Measurements from ENCODE around the gene THSD4.
A peak's percentile ranks its signal among the peaks of the same experiment; 100 is the strongest.

THSD4 gene

GRCh38 chr15:71562251-71562650 lies 447.0 kb downstream of the THSD4 start:
- H3K36me3 ChIP-seq (ENCODE audit: insufficient read depth, low read length) = no peaks in the 10 kb centered on the region
- H3K9ac ChIP-seq (ENCODE audit: low read depth, low read length) = no peak overlapping the region
- no peak overlapping the region for H3K4me3 ChIP-seq (ENCODE audit: low read length)
- H3K4me1 ChIP-seq (ENCODE audit: control insufficient read depth, insufficient read depth, low read length) = peaks cover 30% of the 10 kb centered on the region
- no peak overlapping the region for H3K4me2 ChIP-seq (ENCODE audit: low read length)
- no peaks in the 10 kb centered on the region for H3K9me3 ChIP-seq (replicated peaks; ENCODE audit: low read length)
- no peaks in the 10 kb centered on the region for H3K27me3 ChIP-seq (ENCODE audit: control insufficient read depth, insufficient read depth, low read length)

DNA sequence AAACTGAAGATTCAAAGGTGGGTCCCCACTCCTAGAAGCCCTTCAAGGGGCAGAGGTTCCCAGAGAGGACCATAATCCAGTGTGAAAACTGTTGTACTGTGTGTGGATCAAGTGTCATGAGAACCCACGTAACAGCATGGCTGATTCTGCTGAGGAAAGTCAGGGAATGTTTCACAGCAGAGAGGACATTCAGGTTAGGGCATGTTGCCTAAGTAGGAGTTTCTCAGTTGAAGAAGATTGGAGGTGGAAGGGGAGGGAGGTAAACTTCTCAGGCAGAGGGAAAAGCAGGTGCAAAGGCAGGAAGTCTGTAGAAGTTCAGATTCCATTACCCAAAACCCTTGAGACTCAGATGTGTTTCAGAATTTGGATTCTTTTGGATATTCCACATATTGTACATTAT lies 448.9 kb downstream of the THSD4 start:
- Histone ChIP-seq H3K4me1 (ENCODE audit: control insufficient read depth, insufficient read depth, low read length) (peaks cover 25% of the 10 kb centered on the region), H3K9me3 (replicated peaks; ENCODE audit: low read length) (no peaks in the 10 kb centered on the region), H3K27me3 (ENCODE audit: control insufficient read depth, insufficient read depth, low read length) (no peaks in the 10 kb centered on the region), H3K9ac (ENCODE audit: low read depth, low read length) (no peak overlapping the region), H3K36me3 (ENCODE audit: insufficient read depth, low read length) (no peaks in the 10 kb centered on the region), H3K4me3 (ENCODE audit: low read length) (no peak overlapping the region), H3K4me2 (ENCODE audit: low read length) (no peak overlapping the region)

DNA sequence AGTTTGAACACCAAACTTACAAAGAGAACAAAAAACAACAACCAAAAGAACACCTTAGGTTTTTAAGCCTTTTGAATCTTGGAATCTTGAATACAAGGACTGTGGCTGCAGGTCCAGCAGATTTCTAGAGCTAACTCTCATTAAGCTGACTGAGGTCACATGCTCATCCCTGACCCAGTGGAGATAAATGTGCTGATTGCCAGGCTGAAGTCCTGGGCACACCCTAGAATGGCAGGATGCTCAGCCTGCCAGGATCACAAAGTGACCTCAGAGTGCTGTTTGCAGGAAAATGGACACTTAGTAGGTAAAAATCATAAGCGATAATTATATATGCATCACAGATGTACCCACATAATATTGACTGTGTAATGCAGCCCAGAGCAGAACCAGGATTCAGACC lies 449.7 kb downstream of the THSD4 start:
- Histone ChIP-seq H3K4me3 (ENCODE audit: low read length) (no peak overlapping the region), H3K27me3 (ENCODE audit: control insufficient read depth, insufficient read depth, low read length) (no peaks in the 10 kb centered on the region), H3K36me3 (ENCODE audit: insufficient read depth, low read length) (no peaks in the 10 kb centered on the region), H3K4me1 (ENCODE audit: control insufficient read depth, insufficient read depth, low read length) (peaks cover 17% of the 10 kb centered on the region), H3K4me2 (ENCODE audit: low read length) (no peak overlapping the region), H3K9ac (ENCODE audit: low read depth, low read length) (no peak overlapping the region), H3K9me3 (replicated peaks; ENCODE audit: low read length) (no peaks in the 10 kb centered on the region)

DNA sequence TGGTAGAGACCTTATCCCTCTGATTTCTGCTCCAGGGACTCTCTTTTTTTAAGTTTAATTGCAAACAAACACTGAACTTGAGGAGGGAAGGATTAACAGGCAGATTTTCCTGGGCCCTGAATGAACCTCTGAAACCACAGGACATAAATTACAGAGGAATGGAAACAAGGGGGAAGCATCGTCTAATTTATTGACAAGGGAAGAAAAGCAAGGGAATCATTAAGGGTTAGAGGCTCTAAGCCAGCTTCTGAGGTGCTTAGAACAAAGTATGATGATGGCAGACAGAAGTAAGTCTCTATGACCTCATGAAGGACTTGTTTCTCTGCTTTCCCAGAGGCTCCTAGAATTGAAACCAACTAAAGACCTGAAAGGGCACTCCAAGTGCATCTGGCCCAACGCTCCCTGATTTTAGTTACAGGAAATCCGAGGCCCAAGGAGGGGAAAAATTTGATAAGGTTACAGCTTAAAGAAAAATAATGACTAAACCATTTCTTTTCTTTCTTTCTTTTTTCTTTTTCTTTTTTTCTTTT lies 450.4 kb downstream of the THSD4 start:
- no peaks in the 10 kb centered on the region for H3K36me3 ChIP-seq (ENCODE audit: insufficient read depth, low read length)
- no peak overlapping the region for H3K4me2 ChIP-seq (ENCODE audit: low read length)
- H3K4me3 ChIP-seq (ENCODE audit: low read length) = no peak overlapping the region
- peaks cover 13% of the 10 kb centered on the region for H3K4me1 ChIP-seq (ENCODE audit: control insufficient read depth, insufficient read depth, low read length)
- no peaks in the 10 kb centered on the region for H3K9me3 ChIP-seq (replicated peaks; ENCODE audit: low read length)
- no peak overlapping the region for H3K9ac ChIP-seq (ENCODE audit: low read depth, low read length)
- no peaks in the 10 kb centered on the region for H3K27me3 ChIP-seq (ENCODE audit: control insufficient read depth, insufficient read depth, low read length)

DNA sequence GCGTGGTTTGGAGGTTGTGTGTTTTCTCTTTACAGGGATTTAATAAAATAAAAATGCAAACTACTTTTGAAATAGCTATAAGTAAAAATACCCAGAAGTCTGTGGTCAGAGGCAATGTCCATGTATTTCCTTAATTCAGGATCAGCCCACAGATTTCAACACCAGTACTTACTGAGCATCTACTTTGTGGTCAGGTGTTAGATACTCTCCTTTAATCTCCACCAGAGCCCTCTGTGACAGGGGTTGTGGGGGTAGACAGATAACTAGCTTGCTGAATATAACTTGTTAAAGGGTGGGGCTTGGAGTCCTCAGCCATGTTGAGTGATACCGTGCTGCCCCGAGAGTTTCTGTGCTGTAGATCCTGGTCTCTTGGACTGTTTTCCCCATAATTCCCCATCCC lies 451.0 kb downstream of the THSD4 start:
- Histone ChIP-seq H3K4me1 (ENCODE audit: control insufficient read depth, insufficient read depth, low read length) (peaks cover 12% of the 10 kb centered on the region), H3K4me2 (ENCODE audit: low read length) (no peak overlapping the region), H3K36me3 (ENCODE audit: insufficient read depth, low read length) (no peaks in the 10 kb centered on the region), H3K4me3 (ENCODE audit: low read length) (no peak overlapping the region), H3K27me3 (ENCODE audit: control insufficient read depth, insufficient read depth, low read length) (no peaks in the 10 kb centered on the region), H3K9me3 (replicated peaks; ENCODE audit: low read length) (no peaks in the 10 kb centered on the region), H3K9ac (ENCODE audit: low read depth, low read length) (no peak overlapping the region)

DNA sequence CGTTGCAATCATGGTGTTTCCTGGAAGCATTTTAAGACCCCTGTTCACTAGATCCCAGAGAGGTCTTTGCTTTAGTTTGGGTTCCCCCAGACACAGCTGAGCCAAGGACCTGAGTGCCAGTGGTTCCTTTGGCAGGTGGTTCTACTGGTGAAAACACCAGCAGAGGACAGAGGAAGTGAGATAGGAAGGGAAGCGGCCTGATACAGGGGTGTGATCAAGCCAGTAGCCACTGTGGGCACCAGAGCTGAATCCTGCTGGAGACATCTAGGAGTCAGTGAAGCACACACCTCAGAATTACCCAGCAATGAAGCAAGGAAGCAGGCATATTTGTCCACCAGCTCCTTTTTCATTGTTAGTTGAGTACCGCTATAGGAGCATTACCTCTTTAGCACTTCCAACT lies 451.9 kb downstream of the THSD4 start:
- no peaks in the 10 kb centered on the region for H3K36me3 ChIP-seq (ENCODE audit: insufficient read depth, low read length)
- no peaks in the 10 kb centered on the region for H3K9me3 ChIP-seq (replicated peaks; ENCODE audit: low read length)
- H3K27me3 ChIP-seq (ENCODE audit: control insufficient read depth, insufficient read depth, low read length) = no peaks in the 10 kb centered on the region
- no peak overlapping the region for H3K4me3 ChIP-seq (ENCODE audit: low read length)
- peaks cover 5% of the 10 kb centered on the region for H3K4me1 ChIP-seq (ENCODE audit: control insufficient read depth, insufficient read depth, low read length)
- H3K9ac ChIP-seq (ENCODE audit: low read depth, low read length) = no peak overlapping the region
- no peak overlapping the region for H3K4me2 ChIP-seq (ENCODE audit: low read length)

GRCh38 chr15:71568227-71568626 lies 453.0 kb downstream of the THSD4 start:
- no peaks in the 10 kb centered on the region for H3K27me3 ChIP-seq (ENCODE audit: control insufficient read depth, insufficient read depth, low read length)
- no peak overlapping the region for H3K4me2 ChIP-seq (ENCODE audit: low read length)
- H3K9me3 ChIP-seq (replicated peaks; ENCODE audit: low read length) = no peaks in the 10 kb centered on the region
- H3K36me3 ChIP-seq (ENCODE audit: insufficient read depth, low read length) = no peaks in the 10 kb centered on the region
- H3K4me1 ChIP-seq (ENCODE audit: control insufficient read depth, insufficient read depth, low read length) = peaks cover 12% of the 10 kb centered on the region
- no peak overlapping the region for H3K4me3 ChIP-seq (ENCODE audit: low read length)
- no peak overlapping the region for H3K9ac ChIP-seq (ENCODE audit: low read depth, low read length)

- H3K9me3 ChIP-seq (replicated peaks; ENCODE audit: low read length) = no peaks in the 10 kb centered on the region
- no peaks in the 10 kb centered on the region for H3K27me3 ChIP-seq (ENCODE audit: control insufficient read depth, insufficient read depth, low read length)
- H3K36me3 ChIP-seq (ENCODE audit: insufficient read depth, low read length) = no peaks in the 10 kb centered on the region
- H3K4me1 ChIP-seq (ENCODE audit: control insufficient read depth, insufficient read depth, low read length) = peaks cover 12% of the 10 kb centered on the region
- H3K9ac ChIP-seq (ENCODE audit: low read depth, low read length) = no peak overlapping the region
- H3K4me2 ChIP-seq (ENCODE audit: low read length) = no peak overlapping the region
- H3K4me3 ChIP-seq (ENCODE audit: low read length) = no peak overlapping the region
Observed at GRCh38 chr15:71570736-71571135, 455.5 kb downstream of the THSD4 start.

DNA sequence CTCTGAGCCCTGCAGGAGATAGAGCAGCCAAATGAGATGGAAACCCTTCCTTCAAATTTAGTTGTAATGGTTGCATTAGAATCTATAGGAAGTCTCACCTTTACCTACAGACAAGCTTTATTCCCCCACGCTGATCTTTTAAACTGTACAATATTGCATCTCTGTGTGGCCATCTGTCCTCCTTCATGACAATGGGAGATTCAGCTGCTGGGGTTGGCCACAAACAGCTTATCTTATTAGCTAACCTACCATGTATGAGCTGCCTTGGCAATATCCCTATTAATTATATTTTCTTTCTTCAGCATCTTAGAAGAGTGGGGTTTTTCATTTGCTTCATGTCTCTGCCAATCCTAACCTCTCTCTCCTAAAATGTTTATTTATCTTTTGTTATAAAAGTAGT lies 456.4 kb downstream of the THSD4 start:
- H3K4me3 ChIP-seq (ENCODE audit: low read length) = no peak overlapping the region
- no peaks in the 10 kb centered on the region for H3K36me3 ChIP-seq (ENCODE audit: insufficient read depth, low read length)
- peaks cover 12% of the 10 kb centered on the region for H3K4me1 ChIP-seq (ENCODE audit: control insufficient read depth, insufficient read depth, low read length)
- H3K27me3 ChIP-seq (ENCODE audit: control insufficient read depth, insufficient read depth, low read length) = no peaks in the 10 kb centered on the region
- H3K9me3 ChIP-seq (replicated peaks; ENCODE audit: low read length) = no peaks in the 10 kb centered on the region
- no peak overlapping the region for H3K9ac ChIP-seq (ENCODE audit: low read depth, low read length)
- no peak overlapping the region for H3K4me2 ChIP-seq (ENCODE audit: low read length)

DNA sequence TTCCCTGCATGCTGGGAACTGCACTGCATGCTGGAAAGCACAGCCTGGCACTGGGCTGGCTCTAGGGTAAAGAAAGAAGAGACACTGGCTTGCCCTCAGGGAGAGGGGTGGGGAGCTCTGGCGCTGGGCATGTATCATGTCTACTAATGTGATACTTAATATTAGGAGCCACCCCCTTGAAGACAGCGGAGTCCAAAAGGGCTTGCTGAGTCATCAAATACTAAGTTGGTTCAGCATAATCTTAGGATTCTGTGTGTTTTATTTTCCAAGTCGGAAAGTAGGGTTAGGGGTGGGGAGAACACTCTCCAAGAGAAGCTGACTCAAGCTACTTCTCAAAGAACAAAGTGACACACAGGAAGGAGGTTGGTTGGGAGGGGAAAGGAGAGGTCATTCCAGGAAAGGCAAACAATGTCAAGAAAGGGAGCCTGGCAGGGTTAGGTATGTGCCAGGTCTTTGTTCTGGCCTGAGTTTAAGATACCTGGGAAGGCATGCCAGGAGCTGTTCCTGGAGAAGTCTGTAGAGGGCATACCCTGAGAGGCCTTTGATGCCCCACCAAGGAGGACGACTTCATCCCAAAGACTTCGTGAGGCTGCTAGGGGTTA lies 457.3 kb downstream of the THSD4 start:
- no peaks in the 10 kb centered on the region for H3K9me3 ChIP-seq (replicated peaks; ENCODE audit: low read length)
- H3K9ac ChIP-seq (ENCODE audit: low read depth, low read length) = no peak overlapping the region
- H3K36me3 ChIP-seq (ENCODE audit: insufficient read depth, low read length) = no peaks in the 10 kb centered on the region
- peak overlapping the region; percentile 8 for H3K4me2 ChIP-seq (ENCODE audit: low read length)
- no peaks in the 10 kb centered on the region for H3K27me3 ChIP-seq (ENCODE audit: control insufficient read depth, insufficient read depth, low read length)
- no peak overlapping the region for H3K4me3 ChIP-seq (ENCODE audit: low read length)
- peaks cover 12% of the 10 kb centered on the region for H3K4me1 ChIP-seq (ENCODE audit: control insufficient read depth, insufficient read depth, low read length)

DNA sequence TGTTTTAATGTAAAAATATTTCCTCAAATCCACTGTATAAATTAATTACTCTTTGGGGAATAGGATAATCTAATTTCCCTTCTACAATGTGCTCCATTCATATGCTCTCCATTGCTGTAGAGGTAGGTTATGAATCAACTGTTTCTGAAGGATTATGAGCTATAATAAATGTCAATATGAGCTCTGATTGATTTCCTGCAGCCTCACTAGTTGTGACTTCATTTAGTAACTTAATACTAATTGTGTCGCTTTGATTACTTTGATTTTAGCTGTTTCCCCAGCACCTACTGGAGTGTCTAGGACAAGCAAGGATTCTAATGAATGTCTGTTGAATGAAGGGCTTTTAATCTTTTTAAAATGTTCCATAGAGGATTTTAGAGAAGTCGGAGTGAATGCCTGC lies 458.3 kb downstream of the THSD4 start:
- Histone ChIP-seq H3K4me3 (ENCODE audit: low read length) (no peak overlapping the region), H3K4me1 (ENCODE audit: control insufficient read depth, insufficient read depth, low read length) (peaks cover 12% of the 10 kb centered on the region), H3K9me3 (replicated peaks; ENCODE audit: low read length) (no peaks in the 10 kb centered on the region), H3K4me2 (ENCODE audit: low read length) (no peak overlapping the region), H3K27me3 (ENCODE audit: control insufficient read depth, insufficient read depth, low read length) (no peaks in the 10 kb centered on the region), H3K36me3 (ENCODE audit: insufficient read depth, low read length) (no peaks in the 10 kb centered on the region), H3K9ac (ENCODE audit: low read depth, low read length) (no peak overlapping the region)

DNA sequence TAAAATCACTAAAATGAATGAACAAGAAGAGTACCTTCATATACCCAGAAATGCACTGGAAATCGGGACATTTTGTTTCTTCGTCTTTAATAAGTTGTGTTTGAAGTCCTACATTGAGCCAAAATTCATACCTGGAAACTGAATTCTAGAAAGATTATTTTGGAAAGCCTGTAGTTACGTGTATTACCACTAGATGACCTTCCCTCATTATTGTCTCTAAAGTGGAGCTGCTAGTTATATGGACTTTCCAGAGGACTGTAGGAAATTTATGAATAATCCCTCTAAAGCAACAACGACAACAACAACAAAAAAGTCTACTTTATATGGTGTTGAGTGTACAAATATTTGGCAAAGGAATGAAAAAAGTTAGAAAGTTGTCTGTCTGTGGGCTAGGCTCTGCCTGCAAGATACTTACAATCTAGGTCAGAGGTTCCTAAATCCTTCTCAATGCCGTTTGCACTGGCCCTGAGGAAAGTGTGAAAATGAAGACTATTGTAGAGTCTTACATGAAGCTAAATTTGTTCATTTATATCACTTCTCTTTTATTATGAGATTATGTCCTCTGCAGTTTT lies 460.3 kb downstream of the THSD4 start:
- peaks cover 12% of the 10 kb centered on the region for H3K4me1 ChIP-seq (ENCODE audit: control insufficient read depth, insufficient read depth, low read length)
- no peaks in the 10 kb centered on the region for H3K27me3 ChIP-seq (ENCODE audit: control insufficient read depth, insufficient read depth, low read length)
- no peak overlapping the region for H3K9ac ChIP-seq (ENCODE audit: low read depth, low read length)
- H3K4me2 ChIP-seq (ENCODE audit: low read length) = no peak overlapping the region
- no peaks in the 10 kb centered on the region for H3K36me3 ChIP-seq (ENCODE audit: insufficient read depth, low read length)
- no peak overlapping the region for H3K4me3 ChIP-seq (ENCODE audit: low read length)
- no peaks in the 10 kb centered on the region for H3K9me3 ChIP-seq (replicated peaks; ENCODE audit: low read length)

Data from skeletal muscle satellite cell (primary cell).